Natural killer cell (primary cell): ENCODE measurements around the gene EBF3. TPM values are rescaled to one million over a fixed set of nuclear protein-coding genes. Genes with fewer than 3 reads are reported as not detected.

ENCODE experiments used
- ATAC-seq, 3 donors: fragments of 150-1000 bp in 2 of 3; fragments of 200-7000 bp in 1 of 3; cut with Tn5 transposase; 1 replicate in 1 of 3; 2 replicates in 2 of 3; pipeline ENCODE4 v1.10.0; 2021; ENCODE audit warnings: mild to moderate bottlenecking in 2 of 3, moderate library complexity in 2 of 3
- DNase-seq, 2 donors: peaks; one replicate each; pipeline versions ENCODE4 v3.0.0 to v3.0.0-alpha.2; 2013 to 2021; ENCODE audit warnings: mixed read lengths in 1 of 2
- H3K27ac ChIP-seq: one replicate; pipeline ENCODE4 v1.5.1; 2013; ENCODE audit warnings: mild to moderate bottlenecking, low read length
- H3K27me3 ChIP-seq: one replicate; pipeline ENCODE4 v1.6.1; 2013; ENCODE audit warnings: low read length; ENCODE audit not compliant: control insufficient read depth, insufficient read depth
- H3K36me3 ChIP-seq: one replicate; pipeline ENCODE4 v1.6.1; 2013; ENCODE audit warnings: low read length; ENCODE audit not compliant: control insufficient read depth, insufficient read depth
- H3K4me1 ChIP-seq: one replicate; pipeline ENCODE4 v1.6.1; 2013; ENCODE audit warnings: low read length; ENCODE audit not compliant: control insufficient read depth, insufficient read depth
- H3K4me3 ChIP-seq: one replicate; pipeline ENCODE4 v1.5.1; 2013; ENCODE audit warnings: low read length
- H3K9me3 ChIP-seq: one replicate; pipeline ENCODE4 v1.6.1; 2013; ENCODE audit warnings: low read length; ENCODE audit not compliant: control insufficient read depth, insufficient read depth
- H3K27ac Mint-ChIP-seq, 2 donors: one replicate each; pipeline ENCODE4 v1.8.0; 2022; ENCODE audit warnings: mild to moderate bottlenecking in 2 of 2, mixed read lengths in 2 of 2, moderate library complexity in 1 of 2
- H3K27me3 Mint-ChIP-seq, 2 donors: one replicate each; pipeline ENCODE4 v1.8.0; 2022; ENCODE audit warnings: low read depth in 2 of 2, mixed read lengths in 2 of 2
- H3K36me3 Mint-ChIP-seq: one replicate; pipeline ENCODE4 v1.8.0; 2022; ENCODE audit warnings: mixed read lengths
- H3K4me1 Mint-ChIP-seq, 2 donors: one replicate each; pipeline ENCODE4 v1.8.0; 2022; ENCODE audit warnings: mixed read lengths in 2 of 2
- H3K4me3 Mint-ChIP-seq: one replicate; pipeline ENCODE4 v1.8.0; 2022; ENCODE audit warnings: mild to moderate bottlenecking, moderate library complexity, mixed read lengths
- H3K9me3 Mint-ChIP-seq, 2 donors: one replicate each; pipeline ENCODE4 v1.8.0; 2022; ENCODE audit warnings: mixed read lengths in 2 of 2
- CTCF ChIP-seq: fragments of 200-600 bp; IDR thresholded peaks from one replicate; pipeline ENCODE4 v1.8.0; 2022; ENCODE audit warnings: antibody characterized with exemption
- WGBS: methylation state at CpG from one replicate; pipeline ENCODE4 v1.1.7; 2013; ENCODE audit warnings: missing lambda C conversion rate; ENCODE audit not compliant: insufficient coverage; 5-methylcytosine and 5-hydroxymethylcytosine counted together
- intact Hi-C: fragments of 100-400 bp; cut with micrococcal nuclease; formaldehyde crosslinking; loops from one replicate; pipeline ENCODE4 v1.14.2; 2022
- total RNA-seq, 4 donors: library from RNA; stranded (reverse); fragments of 120-200 nt in 1 of 4; gene quantifications; one replicate each; pipeline versions ENCODE4 v1.2.3 to v1.2.4, GENCODE V29; 2013 to 2022

The EBF3 gene
- total RNA-seq, 3 donors from 2014 or later (not counting 1 experiment from before 2014, with no cell fraction given): not detected

GRCh38 chr10:130010653-130011052 is 46.6 kb upstream of the EBF3 start:
- intact Hi-C loops: no loop called here
- Histone ChIP-seq H3K4me1 (no peaks in the 10 kb centered on the region), H3K4me3 (no peak overlapping the region), H3K27ac (no peak overlapping the region), H3K36me3 (no peaks in the 10 kb centered on the region), H3K27me3 (no peaks in the 10 kb centered on the region), H3K9me3 (no peaks in the 10 kb centered on the region)
- no peaks in the 10 kb centered on the region for H3K9me3 Mint-ChIP-seq
- no peaks in the 10 kb centered on the region for H3K4me1 Mint-ChIP-seq
- peaks cover 10 to 20% of the 10 kb centered on the region in 2 donors for H3K27me3 Mint-ChIP-seq
- WGBS: 76% methylated on average over 6 of the region's 6 CpGs
- no peak for DNase-seq
- no peak for TF ChIP-seq CTCF
- no peak for ATAC-seq
- no peak overlapping the region for H3K4me3 Mint-ChIP-seq
- H3K36me3 Mint-ChIP-seq: no peaks in the 10 kb centered on the region
- H3K27ac Mint-ChIP-seq: no peak overlapping the region

- H3K36me3 Mint-ChIP-seq: no peaks in the 10 kb centered on the region
- no peak overlapping the region for H3K4me3 Mint-ChIP-seq
- no peak overlapping the region for H3K27ac Mint-ChIP-seq
- Histone ChIP-seq H3K9me3 (no peaks in the 10 kb centered on the region), H3K4me1 (no peaks in the 10 kb centered on the region), H3K27me3 (no peaks in the 10 kb centered on the region), H3K36me3 (no peaks in the 10 kb centered on the region), H3K27ac (no peak overlapping the region), H3K4me3 (no peak overlapping the region)
- ATAC-seq (no peak), DNase-seq (no peak)
- peaks cover 16 to 35% of the 10 kb centered on the region in 2 donors for H3K27me3 Mint-ChIP-seq
- WGBS: 92% methylated on average over 9 of the region's 9 CpGs
- no peak for TF ChIP-seq CTCF
- H3K4me1 Mint-ChIP-seq: no peaks in the 10 kb centered on the region
- H3K9me3 Mint-ChIP-seq: no peaks in the 10 kb centered on the region
- intact Hi-C loops: no loop called here
Measured at GRCh38 chr10:130009228-130009627, 45.2 kb upstream of the EBF3 start.

- H3K27ac ChIP-seq: no peak overlapping the region
- no peaks in the 10 kb centered on the region for H3K36me3 Mint-ChIP-seq
- H3K27ac Mint-ChIP-seq: no peak overlapping the region
- no peaks in the 10 kb centered on the region for H3K27me3 ChIP-seq
- no peak for TF ChIP-seq CTCF
- no peaks in the 10 kb centered on the region for H3K36me3 ChIP-seq
- intact Hi-C loops: no loop called here
- H3K27me3 Mint-ChIP-seq: peaks cover 16 to 42% of the 10 kb centered on the region in 2 donors
- no peaks in the 10 kb centered on the region for H3K9me3 ChIP-seq
- DNase-seq (no peak), ATAC-seq (no peak)
- 87% methylated on average over 8 of the region's 8 CpGs for WGBS
- no peaks in the 10 kb centered on the region for H3K4me1 Mint-ChIP-seq
- no peak overlapping the region for H3K4me3 Mint-ChIP-seq
- H3K4me1 ChIP-seq: no peaks in the 10 kb centered on the region
- no peak overlapping the region for H3K4me3 ChIP-seq
- no peaks in the 10 kb centered on the region for H3K9me3 Mint-ChIP-seq
Measured at GRCh38 chr10:130003787-130004613, 39.9 kb upstream of the EBF3 start.

GRCh38 chr10:130003166-130003565 is 39.1 kb upstream of the EBF3 start:
- H3K4me3 Mint-ChIP-seq: no peak overlapping the region

More at GRCh38 chr10:130003166-130003565, 39.1 kb upstream of the EBF3 start:
- 87% methylated on average over 9 of the region's 9 CpGs for WGBS
- H3K4me1 Mint-ChIP-seq: no peaks in the 10 kb centered on the region
- no peaks in the 10 kb centered on the region for H3K9me3 ChIP-seq
- ATAC-seq: no peak
- H3K4me1 ChIP-seq: no peaks in the 10 kb centered on the region
- H3K27me3 Mint-ChIP-seq: peaks cover 19 to 41% of the 10 kb centered on the region in 2 donors
- H3K27me3 ChIP-seq: peaks cover 2% of the 10 kb centered on the region
- no peak for TF ChIP-seq CTCF
- H3K27ac ChIP-seq: no peak overlapping the region
- peaks cover 2 to 4% of the 10 kb centered on the region in 2 donors for H3K9me3 Mint-ChIP-seq
- H3K4me3 ChIP-seq: no peak overlapping the region
- intact Hi-C loops: no loop called here
- H3K36me3 ChIP-seq: no peaks in the 10 kb centered on the region
- H3K27ac Mint-ChIP-seq: no peak overlapping the region
- no peak for DNase-seq
- H3K36me3 Mint-ChIP-seq: peaks cover 7% of the 10 kb centered on the region
